GM18951 (cell line): ENCODE measurements around the gene FYB1.

Experiments used
- POLR2A ChIP-seq: IDR thresholded peaks from 4 replicates; pipeline ENCODE4 v1.6.1; 2011; ENCODE audit warnings: mild to moderate bottlenecking; ENCODE audit not compliant: insufficient read length, insufficient read depth; ENCODE audit errors: extremely low read depth
- in situ Hi-C: fragments of 300-500 bp; cut with MboI; formaldehyde crosslinking; loops from one replicate; pipeline ENCODE4 v1.12.0; 2022; ENCODE audit warnings: low sequenced_read_pairs, mixed read lengths, inconsistent platforms; ENCODE audit not compliant: unreplicated experiment

The FYB1 gene

DNA sequence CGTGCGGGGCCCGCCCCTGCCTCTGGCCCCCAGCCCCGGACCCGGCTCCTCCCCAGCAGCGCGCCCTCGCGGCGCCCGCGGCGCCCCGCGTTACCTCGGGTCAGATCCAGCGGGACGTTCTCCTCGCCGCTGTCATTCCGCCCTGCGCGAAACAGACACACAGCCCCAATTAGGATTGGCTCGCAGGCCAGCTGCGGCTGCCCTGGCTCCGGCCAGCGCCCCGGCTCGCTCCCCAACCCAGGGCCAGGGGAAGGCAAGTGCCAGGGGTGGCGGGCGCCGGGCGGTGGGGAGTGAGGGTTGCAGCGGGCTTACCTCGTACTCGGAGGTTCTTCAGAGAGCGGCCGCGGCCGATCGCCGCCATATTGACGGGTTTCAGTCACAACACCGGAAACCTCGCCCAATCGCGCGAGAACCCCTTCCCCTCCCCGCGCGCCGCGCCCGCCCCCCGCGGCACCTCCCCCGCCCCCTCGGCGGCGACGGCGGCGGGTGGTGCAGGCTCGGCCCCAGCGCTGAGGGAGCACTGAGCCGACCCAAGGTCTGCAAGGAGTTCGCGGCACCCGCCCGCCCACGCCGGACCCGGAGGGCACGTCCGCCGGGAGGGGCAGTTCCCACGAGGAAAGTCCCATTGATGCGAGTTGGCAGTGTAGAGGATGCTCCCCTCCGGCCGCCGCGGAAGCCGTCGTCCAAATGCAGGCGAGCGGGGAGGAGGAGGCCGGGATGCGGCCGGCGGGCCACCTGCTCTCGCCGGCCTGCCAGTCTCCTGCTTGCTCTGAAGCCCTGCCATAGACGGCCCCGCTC, 145.1 kb downstream of the FYB1 start, which contains the start of gene RICTOR:
RICTOR (minus strand) TSS at position 383 of the 798 bp plus-strand sequence; CDS start at position 361, 22 bp downstream.
- peak; percentile 80 for TF ChIP-seq POLR2A
- in situ Hi-C loops: no loop called here

DNA sequence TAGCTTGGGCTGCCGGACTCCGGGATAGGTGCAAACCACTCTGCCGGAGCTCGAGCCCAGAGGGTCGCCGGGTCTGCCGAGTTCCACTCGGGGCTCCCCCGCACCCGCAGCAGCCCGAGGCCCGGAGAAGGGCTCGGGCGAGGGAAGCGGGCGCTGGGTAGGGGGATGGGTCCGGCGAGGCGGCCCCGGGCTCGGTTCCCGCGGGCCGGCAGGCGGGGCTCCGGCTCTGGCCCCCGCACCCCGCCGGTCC, 145.7 kb downstream of the FYB1 start:
- in situ Hi-C loops: no loop called here
- no peak for TF ChIP-seq POLR2A

DNA sequence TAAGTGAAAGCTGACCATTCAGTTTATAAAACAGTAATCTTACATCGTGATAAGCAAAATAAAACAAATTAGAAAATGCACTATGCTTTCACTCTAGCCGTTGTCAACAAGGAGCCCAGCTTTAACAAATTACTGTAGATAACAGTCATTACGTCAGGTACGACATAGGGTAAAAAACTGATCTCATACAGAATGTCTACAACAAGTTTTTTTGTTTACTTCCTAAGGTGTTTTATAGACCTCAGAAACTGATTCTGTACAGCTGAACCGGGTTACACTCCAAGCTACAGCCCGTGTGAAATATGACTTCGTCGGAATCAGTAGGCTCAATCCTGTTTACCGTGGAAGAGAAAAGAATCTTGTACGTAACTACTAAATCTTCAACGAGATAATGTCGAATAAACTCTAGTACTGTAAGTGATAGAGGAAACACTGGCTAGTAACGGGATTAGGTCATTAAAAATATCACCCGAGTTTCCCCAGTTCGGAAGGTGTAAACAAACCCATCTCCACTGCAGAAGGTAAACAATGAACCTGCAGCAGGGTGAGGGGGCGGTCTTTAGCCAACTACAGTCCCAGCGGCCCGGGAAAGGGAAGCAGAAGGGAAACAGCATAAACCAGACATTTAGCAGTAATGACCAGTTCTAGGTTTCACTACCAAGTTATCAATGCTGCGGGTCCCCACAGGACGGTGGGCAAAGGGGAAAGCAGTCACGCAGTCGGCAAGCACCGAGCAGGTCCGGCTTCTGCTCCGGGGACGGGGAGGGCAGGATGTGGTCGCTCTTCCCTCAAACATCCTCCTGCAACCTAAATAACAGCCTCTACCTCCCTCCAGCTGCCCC, 146.2 kb downstream of the FYB1 start:
- no peak for TF ChIP-seq POLR2A
- in situ Hi-C loops: no loop called here

DNA sequence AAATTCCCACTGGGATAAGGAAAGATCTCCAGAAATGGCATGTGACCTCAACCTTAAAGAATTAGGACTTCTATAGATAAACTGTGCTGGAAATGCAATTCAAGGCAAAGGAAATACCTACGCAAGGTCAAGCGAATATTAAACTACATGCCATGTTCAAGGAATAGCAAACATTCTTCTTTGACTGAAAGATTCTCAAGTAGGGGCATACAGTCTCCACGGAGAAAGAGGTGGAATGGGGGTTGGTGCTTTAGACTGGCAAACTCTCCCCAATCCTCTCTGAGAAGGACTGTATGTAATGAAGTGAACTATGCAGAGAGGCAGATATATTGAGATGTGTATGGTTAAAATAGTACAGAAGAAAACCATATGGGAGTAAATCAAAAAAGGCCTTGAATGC, 151.3 kb downstream of the FYB1 start:
- TF ChIP-seq POLR2A: no peak
- in situ Hi-C loops: no loop called here

DNA sequence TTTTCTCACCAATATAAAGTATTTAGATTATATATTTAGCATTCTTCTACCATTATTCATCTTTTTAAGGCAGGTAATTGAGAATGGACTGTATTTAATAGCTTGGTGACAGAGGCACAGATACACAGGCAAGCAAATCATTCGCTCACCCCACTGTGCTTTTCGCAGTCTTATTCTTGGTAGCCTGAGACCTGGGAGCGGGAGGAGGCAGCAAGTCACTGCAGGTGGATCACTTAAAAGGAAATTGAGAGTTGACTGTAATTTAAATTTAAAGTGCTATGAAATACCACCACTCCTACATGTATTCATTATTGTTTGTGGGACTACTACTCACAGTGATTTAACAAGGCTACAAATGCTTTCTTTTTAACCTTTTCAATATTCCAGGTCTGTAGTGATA, 154.9 kb downstream of the FYB1 start:
- in situ Hi-C loops: no loop called here
- no peak for TF ChIP-seq POLR2A

DNA sequence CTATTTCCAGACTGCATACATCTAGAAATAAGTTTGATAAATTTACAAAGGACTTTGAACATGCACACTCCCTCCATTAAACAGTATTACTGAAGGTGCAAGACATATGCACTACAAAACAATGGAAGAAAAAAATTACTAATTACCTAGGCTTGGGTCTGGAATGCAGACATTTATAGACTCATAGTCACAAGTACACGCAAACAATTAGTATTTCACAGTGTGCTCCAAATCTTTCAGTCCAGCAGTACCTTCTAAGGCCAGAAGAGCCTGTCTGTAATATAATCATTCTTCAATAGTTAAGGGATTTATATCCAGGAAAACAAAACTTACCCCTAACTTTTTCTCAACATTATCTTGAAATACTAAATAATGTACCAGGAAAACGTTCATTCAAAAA, 156.3 kb downstream of the FYB1 start:
- in situ Hi-C loops: no loop called here
- TF ChIP-seq POLR2A: no peak

DNA sequence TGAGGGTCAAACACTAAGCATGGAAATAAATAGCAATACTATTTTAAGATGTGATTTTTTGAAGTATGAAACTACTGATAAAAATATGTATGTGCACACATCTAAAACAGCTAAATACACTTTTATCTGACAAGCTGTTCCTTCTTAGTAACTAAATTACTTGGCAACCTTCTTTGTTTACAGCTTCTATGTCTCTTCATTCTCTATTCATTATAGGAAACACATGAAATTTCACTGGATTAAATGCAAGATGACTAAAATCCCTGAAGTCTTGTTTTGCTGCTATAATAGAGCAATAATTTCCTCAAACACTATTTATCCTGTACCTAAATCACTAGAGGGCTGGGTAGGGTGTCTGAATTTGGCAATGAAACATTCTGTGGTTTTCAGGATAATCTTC, 156.8 kb downstream of the FYB1 start:
- TF ChIP-seq POLR2A: no peak
- in situ Hi-C loops: no loop called here

DNA sequence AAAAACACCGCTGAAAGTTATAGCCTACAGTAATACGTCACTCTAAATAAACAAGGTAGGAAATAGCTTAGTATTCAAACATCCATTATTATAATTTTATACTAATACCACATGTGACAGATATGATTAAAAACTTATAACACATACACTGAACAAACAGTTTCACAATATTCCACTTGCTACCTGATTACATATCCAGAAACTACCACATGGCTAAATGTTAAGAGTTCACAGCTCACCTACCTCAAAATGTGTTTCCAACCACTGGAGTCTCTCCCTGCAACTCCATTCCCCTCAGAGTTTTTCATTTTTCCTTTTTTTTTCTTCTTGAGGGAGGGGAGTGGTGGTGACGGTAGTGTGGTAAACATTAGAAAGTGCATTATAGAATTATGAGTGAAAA, 157.3 kb downstream of the FYB1 start:
- no peak for TF ChIP-seq POLR2A
- in situ Hi-C loops: no loop called here

DNA sequence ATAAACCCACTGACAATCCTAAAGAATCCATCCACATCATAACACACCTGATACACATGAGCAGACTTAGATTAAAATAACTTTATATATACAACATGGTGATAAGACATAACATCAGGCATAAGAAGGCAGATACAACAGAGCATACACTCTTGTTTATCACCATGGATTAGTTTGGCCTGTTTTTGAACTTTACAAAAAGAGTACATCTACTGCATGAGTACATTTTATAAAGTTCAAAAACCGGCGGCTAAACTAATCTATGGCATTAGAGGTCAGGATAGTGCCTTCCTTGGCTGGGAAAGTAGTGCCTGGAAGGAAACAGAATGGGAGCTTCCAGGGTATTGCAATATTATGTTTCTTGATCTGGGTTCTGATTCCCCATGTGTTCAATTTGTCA, 160.3 kb downstream of the FYB1 start:
- in situ Hi-C loops: no loop called here

DNA sequence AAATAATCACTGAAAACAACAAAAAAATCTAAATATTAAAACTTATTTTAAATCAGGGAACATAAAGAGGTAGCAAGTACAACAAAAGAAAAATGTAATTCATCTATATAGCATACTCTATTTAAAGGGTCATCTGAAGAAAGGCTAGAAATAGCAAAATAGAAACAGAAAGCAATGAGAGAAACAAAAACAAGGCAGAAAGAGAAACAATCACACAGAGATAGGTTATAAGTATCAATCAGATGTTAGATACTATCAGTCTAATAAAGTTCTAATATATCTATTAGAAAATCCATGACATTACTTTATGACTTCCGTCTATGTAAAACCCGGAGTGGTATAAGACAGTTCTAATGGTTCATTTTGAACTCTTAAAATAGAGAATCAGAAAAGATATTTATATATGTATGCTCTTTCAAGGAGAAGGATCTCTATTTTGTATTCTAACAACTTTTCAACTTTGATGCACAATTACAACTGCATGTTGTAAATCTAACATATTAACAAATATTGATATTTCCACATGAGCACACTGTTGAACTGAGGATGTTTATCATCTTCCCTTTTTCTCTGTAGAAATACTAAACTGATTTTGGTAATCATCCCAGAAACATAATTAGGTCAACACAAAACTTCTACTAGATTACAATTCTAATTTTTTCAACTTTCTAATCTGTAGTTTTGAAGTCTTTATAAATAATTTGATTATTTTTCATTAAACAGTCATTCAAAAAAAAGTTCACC, 161.0 kb downstream of the FYB1 start:
- in situ Hi-C loops: no loop called here
- no peak for TF ChIP-seq POLR2A

More for the DNA sequence above, 160.3 kb downstream of the FYB1 start:
- TF ChIP-seq POLR2A: no peak

DNA sequence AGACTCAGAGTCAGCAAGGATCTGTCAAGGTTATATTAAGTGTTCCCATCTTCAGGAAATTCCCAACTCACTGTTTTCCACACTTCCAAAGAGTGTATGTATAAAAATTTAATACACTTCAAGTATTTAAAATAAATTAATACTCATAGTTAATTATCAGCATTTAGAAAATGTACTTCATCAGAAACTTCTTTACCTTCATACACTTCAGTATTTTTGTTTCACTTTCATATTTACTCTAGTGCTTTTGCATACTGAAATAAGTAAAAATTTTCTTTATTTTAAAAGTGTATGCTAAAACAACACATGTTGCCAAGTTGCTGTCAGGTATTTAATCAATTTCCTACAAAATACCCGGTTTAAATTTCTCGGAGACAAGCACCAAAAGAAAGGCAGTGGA, 161.6 kb downstream of the FYB1 start:
- in situ Hi-C loops: no loop called here
- no peak for TF ChIP-seq POLR2A

DNA sequence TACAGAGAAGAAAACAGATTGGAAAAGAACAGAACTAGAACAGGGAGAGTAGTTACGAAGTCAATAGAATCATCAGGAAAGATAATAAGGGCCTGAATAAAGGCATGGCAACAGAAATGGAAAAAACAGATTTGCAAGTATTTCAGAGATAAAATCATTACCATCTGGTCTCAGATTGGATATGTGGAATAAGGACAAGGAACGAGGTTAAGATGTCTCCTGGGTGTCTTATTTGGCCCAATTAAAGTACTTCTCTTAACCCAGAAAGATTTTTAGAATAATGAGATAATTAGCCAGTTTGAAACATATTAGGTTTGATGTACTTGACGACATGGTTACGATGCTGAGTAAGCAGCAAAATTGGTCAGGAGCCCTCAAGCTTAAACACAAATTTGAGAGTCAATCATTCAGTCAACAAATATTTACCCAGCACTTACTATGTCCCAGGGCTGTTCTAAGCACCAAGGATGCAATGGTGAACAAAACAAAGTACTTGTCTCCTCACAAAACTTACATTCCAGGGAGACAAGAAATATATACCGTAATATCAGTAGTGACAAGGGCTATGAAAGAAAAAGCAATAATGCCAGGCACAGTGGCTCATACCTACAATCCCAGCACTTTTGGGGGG, 163.5 kb downstream of the FYB1 start:
- TF ChIP-seq POLR2A: no peak
- in situ Hi-C loops: no loop called here
